ENCODE data around the gene OR4E2.
"Not testable (repeated sequence)": the region's sequence is repeated elsewhere in the genome, so short reads cannot be mapped to it uniquely, and the experiment has no call there.

The OR4E2 gene

DNA sequence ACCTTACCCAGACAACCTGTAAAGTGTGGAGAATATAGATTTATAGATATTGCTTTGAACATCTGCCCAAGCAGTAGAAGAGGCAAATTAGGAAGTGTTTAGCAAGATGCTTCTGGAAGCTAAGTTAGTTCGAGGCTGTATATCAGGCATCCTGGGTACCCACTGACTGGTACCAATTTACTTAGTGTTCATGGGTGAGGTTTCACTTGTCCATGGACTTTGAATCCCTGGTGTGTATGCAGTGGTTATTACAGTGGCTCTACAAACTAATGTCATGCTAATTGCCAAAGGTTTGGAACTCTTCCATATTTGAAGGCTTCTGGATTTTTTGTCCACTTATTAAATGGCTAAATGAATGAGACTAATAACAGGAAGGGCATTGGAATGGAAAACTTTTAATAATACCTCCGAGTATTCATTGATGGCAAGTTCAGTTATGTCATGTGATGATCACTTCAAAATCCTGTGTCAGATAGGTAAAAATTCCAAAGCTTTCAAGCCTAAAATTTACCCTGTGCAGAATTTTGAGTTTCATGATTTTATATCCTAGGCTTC, at the start of gene OR4E2:
Gene OR4E2 (plus strand): TSS at position 505 of the 555 bp plus-strand sequence. CDS start 11,248 bp downstream, outside the sequence.
- no peak for ATAC-seq

DNA sequence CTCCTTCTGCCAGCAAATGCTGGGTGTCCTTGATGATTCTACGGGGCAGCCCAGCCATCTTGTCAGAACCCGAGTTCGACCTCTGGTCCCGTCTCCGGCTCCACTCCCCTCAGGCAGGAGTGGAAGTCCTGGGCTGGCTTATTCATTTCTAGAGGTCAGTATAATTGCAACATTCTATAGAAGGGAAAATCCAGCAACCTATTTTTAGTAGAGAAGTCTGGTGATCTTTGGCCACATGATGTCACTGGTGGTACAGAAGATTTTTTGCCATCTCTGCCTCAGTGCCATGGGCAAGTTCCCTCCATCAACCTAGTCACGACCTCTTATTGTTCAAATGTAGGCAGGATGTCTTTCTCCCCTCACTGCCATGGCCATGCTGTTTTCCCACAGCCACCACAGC, 41.3 kb upstream of the OR4E2 start:
- no peak for ATAC-seq

DNA sequence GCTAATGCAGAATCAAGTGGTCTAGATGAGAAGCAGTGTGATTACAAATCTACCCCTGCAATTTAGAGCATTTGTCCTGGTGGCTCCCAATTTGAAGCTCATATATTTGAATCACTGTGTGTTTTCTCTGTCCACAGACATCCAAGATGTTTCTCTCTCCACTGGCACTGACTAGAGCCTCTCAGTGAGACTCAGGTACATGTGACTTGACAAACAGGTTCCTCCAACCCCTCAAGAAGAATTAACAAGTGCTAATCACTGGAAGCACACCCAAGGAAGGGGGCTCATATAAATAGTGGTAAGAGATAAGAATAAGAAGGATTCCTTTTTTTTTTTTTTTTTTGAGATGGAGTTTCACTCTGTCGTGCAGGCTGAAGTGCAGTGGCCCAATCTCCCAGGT, 39.4 kb upstream of the OR4E2 start:
- ATAC-seq, result no peak

DNA sequence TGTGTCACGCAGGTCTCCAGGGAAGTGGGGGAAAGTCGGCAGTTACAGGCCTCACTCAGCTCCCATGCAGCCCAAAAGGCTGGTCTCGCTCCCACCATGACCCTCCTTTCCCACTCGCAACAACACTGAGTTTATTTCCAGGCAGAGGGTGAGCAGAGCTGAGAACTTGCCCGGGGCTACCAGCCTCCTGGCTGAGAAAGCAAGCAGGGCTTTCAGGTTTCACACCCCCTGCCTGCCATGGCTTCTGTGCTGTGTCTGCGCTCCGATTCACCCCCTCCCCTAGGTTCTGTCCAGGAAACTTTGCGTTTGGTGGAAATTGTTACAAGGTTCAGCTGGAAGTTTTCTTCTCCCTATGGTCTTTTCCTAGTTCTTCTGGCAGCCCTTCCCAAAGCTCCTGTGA, 36.0 kb upstream of the OR4E2 start:
- no peak for ATAC-seq

DNA sequence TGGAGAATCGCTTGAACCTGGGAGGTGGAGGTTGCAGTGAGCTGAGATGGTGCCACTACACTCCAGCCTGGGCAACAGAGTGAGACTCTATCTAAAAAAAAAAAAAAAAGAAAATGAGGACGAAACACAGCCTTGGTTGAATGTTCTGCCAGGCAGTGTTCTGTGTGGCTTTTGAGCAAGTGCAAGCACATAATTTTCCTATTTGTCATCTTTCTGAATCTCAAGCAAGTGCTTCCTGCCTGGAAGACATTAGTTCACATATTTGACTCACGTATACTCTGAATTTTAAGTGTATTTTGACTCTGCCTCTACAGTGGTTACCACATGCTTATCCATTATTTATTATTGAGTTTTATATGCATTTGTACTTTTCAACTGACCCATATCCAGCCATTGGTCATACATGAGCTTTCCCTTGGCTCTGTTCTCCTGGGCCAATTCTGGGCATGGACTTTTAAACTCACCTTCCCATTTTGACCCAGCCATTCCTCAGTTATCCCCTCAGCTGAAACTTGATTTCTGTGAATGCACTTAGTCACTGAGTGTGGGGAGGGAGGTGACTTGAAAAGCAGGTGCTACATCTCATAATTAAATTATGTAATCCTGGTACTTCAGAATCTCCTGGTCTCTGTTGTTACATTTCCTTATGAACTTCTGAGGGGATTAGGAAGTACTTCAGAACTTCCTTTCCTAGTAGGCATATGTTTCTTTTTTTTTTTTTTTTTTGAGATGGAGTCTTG, 27.0 kb upstream of the OR4E2 start:
- ATAC-seq, result no peak

GRCh38 chr14:21630503-21630902, 23.1 kb upstream of the OR4E2 start:
- not testable (repeated sequence) for ATAC-seq

- no peak for ATAC-seq
Observed at GRCh38 chr14:21631084-21631483, 22.6 kb upstream of the OR4E2 start.

- no peak for ATAC-seq
Observed at GRCh38 chr14:21634840-21635239, 18.8 kb upstream of the OR4E2 start, which contains the start of gene OR10G2. Gene OR10G2 (minus strand): TSS chr14:21634940. CDS start chr14:21634842, 98 bp downstream.

DNA sequence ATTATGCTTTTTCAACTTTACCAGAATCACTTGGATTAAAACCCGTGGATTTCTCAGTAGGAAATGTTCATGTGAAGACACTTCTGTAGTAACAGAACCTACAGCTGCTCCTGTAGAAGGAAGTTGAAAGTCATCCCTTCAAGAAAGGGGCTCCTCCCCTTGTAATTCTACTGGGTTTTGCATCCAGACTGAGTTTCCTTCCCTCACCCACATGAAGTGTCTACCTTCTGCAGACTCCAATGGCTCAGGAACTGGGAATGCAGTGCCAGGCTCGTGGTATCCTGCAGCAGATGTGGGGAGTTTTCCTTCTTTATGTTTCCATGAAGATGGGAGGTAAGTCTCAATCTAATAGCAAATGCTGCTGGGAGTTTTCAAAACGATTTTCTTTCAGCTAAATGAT, 11.0 kb upstream of the OR4E2 start:
- ATAC-seq, result no peak

- no peak for ATAC-seq
Observed at GRCh38 chr14:21643407-21643806, 10.2 kb upstream of the OR4E2 start.

DNA sequence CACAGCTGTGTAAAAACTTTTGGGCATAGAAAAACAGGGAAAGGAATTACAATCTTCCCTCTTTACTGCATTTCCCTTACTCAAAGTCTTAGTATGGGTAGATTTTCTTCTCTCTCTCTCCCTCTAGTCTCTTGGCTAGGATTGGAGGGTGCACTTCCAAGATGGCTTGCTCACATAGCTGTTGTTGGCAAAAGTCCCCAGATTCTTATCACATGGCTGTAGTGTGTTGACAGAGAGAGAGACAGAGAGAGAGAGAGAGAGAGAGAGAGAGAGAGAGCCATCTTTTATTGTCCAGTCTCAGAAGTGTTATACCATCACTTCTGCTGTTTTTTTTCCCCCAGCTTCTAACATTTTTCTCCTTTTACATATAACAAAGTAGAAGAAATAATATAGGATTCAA, 6.3 kb upstream of the OR4E2 start:
- no peak for ATAC-seq

DNA sequence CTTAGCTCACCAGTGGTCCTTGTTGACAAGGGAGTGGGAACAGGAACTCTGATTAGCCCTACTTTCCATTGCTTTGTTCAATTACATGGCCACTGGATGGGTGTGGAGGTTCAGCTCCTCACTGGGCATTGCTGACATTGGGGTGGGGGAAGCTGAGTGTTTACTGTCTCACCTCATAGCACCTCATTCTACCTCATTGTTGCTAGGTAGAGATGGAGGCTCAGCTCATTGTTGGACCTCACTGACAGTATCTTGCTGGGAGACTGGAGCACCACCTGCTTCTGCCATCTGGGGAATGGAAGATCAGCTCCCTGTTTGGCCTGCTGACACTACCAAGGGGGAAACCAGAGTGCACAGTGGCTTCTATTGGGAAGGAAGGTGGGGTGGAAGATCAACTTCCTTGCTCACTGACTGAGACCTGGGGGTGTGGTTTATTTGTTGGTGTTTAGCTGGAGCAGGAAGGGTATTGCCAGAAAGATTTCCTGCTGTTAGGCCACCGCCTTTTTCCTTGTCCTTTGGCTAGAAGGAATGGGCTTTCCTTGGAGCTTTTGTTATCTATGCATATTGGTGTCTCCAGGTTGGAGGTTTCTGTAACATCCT, 1.3 kb upstream of the OR4E2 start:
- ATAC-seq, result no peak

GRCh38 chr14:21654215-21654614, 580 bp downstream of the OR4E2 start:
- no peak for ATAC-seq

DNA sequence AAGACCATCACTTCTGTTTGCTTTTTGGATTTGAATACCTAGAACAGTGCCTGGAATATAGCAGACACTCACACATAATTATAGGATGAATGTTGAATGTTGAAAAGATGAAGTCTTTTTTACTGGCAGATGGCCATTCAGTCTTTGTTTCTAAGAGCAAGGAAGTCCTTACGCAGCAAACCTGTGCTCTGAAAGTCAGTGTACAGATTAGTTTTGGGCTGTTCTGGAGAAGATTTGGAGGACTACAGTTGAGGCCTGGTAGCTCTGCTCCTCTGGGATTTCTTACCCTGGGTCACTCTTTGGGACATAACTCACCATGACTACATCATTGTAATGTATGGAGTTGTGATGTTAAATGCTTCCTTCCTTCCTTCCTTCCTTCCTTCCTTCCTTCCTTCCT, 3.3 kb downstream of the OR4E2 start:
- no peak for ATAC-seq

- ATAC-seq, result no peak
Observed at GRCh38 chr14:21668377-21668776, 14.7 kb downstream of the OR4E2 start.

DNA sequence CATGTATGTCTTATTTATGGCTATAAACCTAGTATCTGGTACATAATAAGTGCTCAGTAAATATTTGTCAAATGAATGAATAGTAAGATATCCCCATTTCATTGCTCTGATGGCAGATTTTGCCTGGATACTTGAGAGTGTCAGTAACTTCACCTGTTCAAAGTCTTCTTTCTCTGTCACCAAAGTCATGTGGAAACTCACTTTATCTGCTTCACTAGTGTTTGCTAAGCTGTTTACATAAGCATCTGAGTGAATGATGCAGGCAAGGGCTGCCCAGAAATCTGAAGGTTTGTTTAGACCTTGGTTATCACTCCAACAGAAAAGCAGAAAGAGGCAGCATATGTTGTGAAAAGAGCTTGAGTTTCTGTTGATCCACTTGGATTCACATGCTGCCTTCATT, 15.6 kb downstream of the OR4E2 start:
- ATAC-seq, result no peak

- ATAC-seq, result no peak
Observed at GRCh38 chr14:21671371-21671770, 17.7 kb downstream of the OR4E2 start.

- ATAC-seq, result no peak
Observed at GRCh38 chr14:21672116-21672515, 18.5 kb downstream of the OR4E2 start.

GRCh38 chr14:21673718-21674117, 20.1 kb downstream of the OR4E2 start, which contains the start of gene OR4E1:
Gene OR4E1 (minus strand): TSS chr14:21673818. CDS start chr14:21670935, 2,883 bp downstream.
- ATAC-seq, result no peak

- no peak for ATAC-seq
Observed at GRCh38 chr14:21675566-21675965, 21.9 kb downstream of the OR4E2 start.

- ATAC-seq, result no peak
Observed at GRCh38 chr14:21680072-21680471, 26.4 kb downstream of the OR4E2 start.

GRCh38 chr14:21686468-21686867, 32.8 kb downstream of the OR4E2 start:
- ATAC-seq, result no peak

- ATAC-seq, result no peak
Observed at GRCh38 chr14:21694425-21694824, 40.8 kb downstream of the OR4E2 start.

DNA sequence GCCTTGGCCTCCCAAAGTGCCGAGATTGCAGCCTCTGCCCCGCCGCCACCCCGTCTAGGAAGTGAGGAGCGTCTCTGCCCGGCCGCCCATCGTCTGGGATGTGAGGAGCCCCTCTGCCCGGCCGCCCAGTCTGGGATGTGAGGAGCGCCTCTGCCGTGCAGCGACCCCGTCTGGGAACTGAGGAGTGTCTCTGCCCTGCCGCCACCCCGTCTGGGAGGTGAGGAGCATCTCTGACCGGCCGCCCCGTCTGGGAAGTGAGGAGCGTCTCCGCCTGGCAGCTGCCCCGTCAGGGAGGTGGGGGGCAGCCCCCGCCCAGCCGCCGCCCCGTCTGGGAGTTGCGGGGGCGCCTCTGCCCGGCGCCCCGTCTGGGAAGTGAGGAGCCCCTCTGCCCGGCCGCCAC, 44.0 kb downstream of the OR4E2 start:
- not testable (repeated sequence) for ATAC-seq

Measured in activated CD4-positive, CD25-positive, alpha-beta regulatory T cell treated with anti-CD3 and anti-CD28 coated beads, Interleukin-2, amount 50 U/mL, for 24 hours (primary cell).